Endothelial cell of umbilical vein (primary cell): ENCODE data around the gene MACROH2A1.

Experiments used
- EZH2 ChIP-seq: IDR thresholded peaks from 2 replicates; pipeline ENCODE4 v1.6.1; 2012; ENCODE audit warnings: borderline replicate concordance, low read depth, mild to moderate bottlenecking, moderate library complexity, low read length, inconsistent platforms; ENCODE audit not compliant: severe bottlenecking
- FOS ChIP-seq: IDR thresholded peaks from 2 replicates; pipeline ENCODE4 v1.6.1; 2011; ENCODE audit warnings: mild to moderate bottlenecking, low read length, moderate library complexity, borderline replicate concordance; ENCODE audit not compliant: insufficient read depth
- GATA2 ChIP-seq: IDR thresholded peaks from 2 replicates; pipeline ENCODE4 v1.7.0; 2011; ENCODE audit warnings: low read depth, mild to moderate bottlenecking, moderate library complexity, mixed read lengths, low read length; ENCODE audit not compliant: insufficient read length, insufficient read depth
- JUN ChIP-seq: IDR thresholded peaks from 2 replicates; pipeline ENCODE4 v1.6.1; 2011; ENCODE audit warnings: borderline replicate concordance, low read depth; ENCODE audit not compliant: insufficient read length, insufficient read depth
- MYC ChIP-seq: IDR thresholded peaks from one replicate; pipeline ENCODE4 v1.6.1; 2011; ENCODE audit warnings: mild to moderate bottlenecking, low read depth, low read length
- POLR2A ChIP-seq: IDR thresholded peaks from 2 replicates; pipeline ENCODE4 v1.6.1; 2012; ENCODE audit warnings: low read depth, mild to moderate bottlenecking, control low read depth, low read length
- POLR2AphosphoS5 ChIP-seq: IDR thresholded peaks from 2 replicates; pipeline ENCODE4 v1.6.1; 2012; ENCODE audit warnings: low read depth, mild to moderate bottlenecking, control low read depth, low read length, moderate library complexity; ENCODE audit not compliant: insufficient read depth
- TF ChIP-seq, protein P1 (sequence below), 2 donors: IDR thresholded peaks; 1 replicate in 1 of 2; 2 replicates in 1 of 2; pipeline ENCODE4 v1.5.1; 2011; ENCODE audit warnings: low read length in 2 of 2, mild to moderate bottlenecking in 2 of 2, moderate library complexity in 2 of 2, control low read depth in 1 of 2, inconsistent platforms in 1 of 2, low read depth in 1 of 2; ENCODE audit not compliant: insufficient read depth in 1 of 2; ENCODE audit errors: extremely low read depth in 1 of 2
- TF ChIP-seq, protein P2 (sequence below): IDR thresholded peaks from 2 replicates; pipeline ENCODE4 v1.6.1; 2011; ENCODE audit not compliant: insufficient read depth, insufficient read length

DNA sequence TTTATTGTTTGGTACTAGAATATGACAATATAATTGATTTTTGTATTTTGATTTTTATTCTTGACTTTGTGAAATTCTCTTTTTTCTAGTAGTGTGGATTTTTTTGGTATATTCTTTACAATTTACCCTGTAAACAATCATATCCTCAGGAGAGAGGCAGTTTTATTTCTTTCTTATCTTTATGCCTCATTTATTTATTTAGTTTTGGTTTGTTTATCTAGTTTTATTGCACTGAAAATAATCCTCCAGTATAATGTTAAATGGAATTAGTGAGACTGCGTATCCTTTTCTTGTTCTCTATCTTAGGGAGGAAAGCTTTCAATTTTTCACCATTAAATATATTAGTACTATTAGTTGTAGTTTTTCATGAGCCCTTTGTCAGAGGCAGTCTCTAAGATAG lies 109.4 kb downstream of the MACROH2A1 start:
- TF ChIP-seq, protein P1, sequence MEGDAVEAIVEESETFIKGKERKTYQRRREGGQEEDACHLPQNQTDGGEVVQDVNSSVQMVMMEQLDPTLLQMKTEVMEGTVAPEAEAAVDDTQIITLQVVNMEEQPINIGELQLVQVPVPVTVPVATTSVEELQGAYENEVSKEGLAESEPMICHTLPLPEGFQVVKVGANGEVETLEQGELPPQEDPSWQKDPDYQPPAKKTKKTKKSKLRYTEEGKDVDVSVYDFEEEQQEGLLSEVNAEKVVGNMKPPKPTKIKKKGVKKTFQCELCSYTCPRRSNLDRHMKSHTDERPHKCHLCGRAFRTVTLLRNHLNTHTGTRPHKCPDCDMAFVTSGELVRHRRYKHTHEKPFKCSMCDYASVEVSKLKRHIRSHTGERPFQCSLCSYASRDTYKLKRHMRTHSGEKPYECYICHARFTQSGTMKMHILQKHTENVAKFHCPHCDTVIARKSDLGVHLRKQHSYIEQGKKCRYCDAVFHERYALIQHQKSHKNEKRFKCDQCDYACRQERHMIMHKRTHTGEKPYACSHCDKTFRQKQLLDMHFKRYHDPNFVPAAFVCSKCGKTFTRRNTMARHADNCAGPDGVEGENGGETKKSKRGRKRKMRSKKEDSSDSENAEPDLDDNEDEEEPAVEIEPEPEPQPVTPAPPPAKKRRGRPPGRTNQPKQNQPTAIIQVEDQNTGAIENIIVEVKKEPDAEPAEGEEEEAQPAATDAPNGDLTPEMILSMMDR (IDR thresholded peaks at IDR 0.05; ENCODE audit: extremely low read depth in 1 of 2, insufficient read depth in 1 of 2, low read depth in 1 of 2, low read length in 2 of 2): no peak
- no peak for TF ChIP-seq JUN
- no peak for TF ChIP-seq POLR2A
- no peak for TF ChIP-seq POLR2AphosphoS5
- no peak for TF ChIP-seq EZH2
- TF ChIP-seq, protein P2, sequence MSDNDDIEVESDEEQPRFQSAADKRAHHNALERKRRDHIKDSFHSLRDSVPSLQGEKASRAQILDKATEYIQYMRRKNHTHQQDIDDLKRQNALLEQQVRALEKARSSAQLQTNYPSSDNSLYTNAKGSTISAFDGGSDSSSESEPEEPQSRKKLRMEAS: no peak
- no peak for TF ChIP-seq MYC
- TF ChIP-seq FOS: no peak
- no peak for TF ChIP-seq GATA2
